ENCODE results near the gene SLC25A4. TPM values are rescaled to one million over a fixed set of nuclear protein-coding genes. Genes with fewer than 3 reads are reported as not detected.

The SLC25A4 gene
- total RNA-seq (2012; rRNA removed) (16.0 and 21.9 TPM in 2 replicates), polyA plus RNA-seq (2012; rRNA removed) (19.9 and 21.6 TPM in 2 replicates), Bru-seq, nascent RNA (percentile 53 among the genes with signal in this experiment), BruChase-seq, experiment 1, labeled RNA remaining after a 6-hour chase (percentile 46 among the genes with signal in this experiment), BruChase-seq, experiment 2, labeled RNA remaining after a 2-hour chase (percentile 40 among the genes with signal in this experiment)
- polyA plus RNA-seq (2012; cell fraction: cytosol; rRNA removed), result 11.0 and 18.4 TPM in 2 replicates
- polyA plus RNA-seq (2012; cell fraction: nucleus; rRNA removed; ENCODE audit: low replicate concordance), result 27.6 and 29.2 TPM in 2 replicates
- long read RNA-seq, full-length matches to known transcripts, result 98 of 109 reads
- long read RNA-seq, partial matches to known transcripts, result 2 of 109 reads
- long read RNA-seq, other reads (novel, unspliced or antisense), result 9 of 109 reads

DNA sequence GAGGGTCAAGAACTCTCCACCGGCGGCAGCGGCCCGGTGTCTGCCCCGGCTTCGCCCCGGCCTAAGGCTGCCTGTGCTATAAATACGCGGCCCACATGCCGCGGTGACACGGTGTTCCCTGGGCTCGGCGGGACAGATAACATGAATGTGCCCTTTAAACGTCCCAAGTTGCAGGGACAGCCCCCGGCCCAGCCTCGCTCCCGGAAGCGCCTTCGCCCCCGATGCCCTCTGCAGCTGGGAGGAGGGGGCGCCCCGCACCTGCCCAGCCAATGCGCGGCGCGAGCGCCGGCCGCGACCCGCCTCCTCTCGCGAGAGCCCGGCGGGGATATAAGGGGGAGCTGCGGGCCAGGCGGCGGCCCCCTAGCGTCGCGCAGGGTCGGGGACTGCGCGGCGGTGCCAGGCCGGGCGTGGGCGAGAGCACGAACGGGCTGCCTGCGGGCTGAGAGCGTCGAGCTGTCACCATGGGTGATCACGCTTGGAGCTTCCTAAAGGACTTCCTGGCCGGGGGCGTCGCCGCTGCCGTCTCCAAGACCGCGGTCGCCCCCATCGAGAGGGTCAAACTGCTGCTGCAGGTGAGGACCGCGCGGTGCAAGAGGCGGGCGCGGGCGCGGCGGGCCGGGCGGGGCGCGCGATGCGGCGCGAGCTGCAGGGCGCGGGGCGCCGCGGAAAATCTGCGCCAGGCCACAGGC is at the start of gene SLC25A4:
Gene SLC25A4 (plus strand): TSS at position 355 of the 689 bp plus-strand sequence. CDS start 107 bp downstream, at position 462.
- Histone ChIP-seq H3K23ac (ENCODE audit: low read depth, low read length) (0 out of 2 replicates have a peak within 1 kb of the TSS, but pooled peaks have one; percentile 64), H3K9me3 (ENCODE audit: control insufficient read depth, insufficient read depth, low read length) (no peaks in the 10 kb centered on the region), H3K9me1 (ENCODE audit: insufficient read depth, low read length) (no peaks in the 10 kb centered on the region), H2BK5ac (ENCODE audit: low read depth, low read length, poor library complexity, severe bottlenecking) (no peak within 1 kb of the TSS), H3K4ac (ENCODE audit: low read depth, low read length) (peak within 1 kb of the TSS; percentile 59; the same call in 1 of the 2 replicates), H4K5ac (ENCODE audit: low read depth, low read length) (no peak within 1 kb of the TSS; the same call in 1 of the 2 replicates), H2BK15ac (ENCODE audit: low read depth, low read length) (no peak within 1 kb of the TSS), H4K20me1 (ENCODE audit: insufficient read depth, low read length) (no peaks in the 10 kb centered on the region; the same call in 1 of the 2 replicates), H3K79me1 (ENCODE audit: low read depth in 1 of 2, low read length in 2 of 2) (peaks cover 0 to 15% of the 10 kb centered on the region in 2 experiments; a peak in 3 of 4 replicates), H3K4me3 (ENCODE audit: insufficient read depth, low read depth, low read length) (peak within 1 kb of the TSS; percentile 81), H2AK5ac (ENCODE audit: low read depth, low read length) (0 out of 2 replicates have a peak within 1 kb of the TSS, but pooled peaks have one; percentile 54), H3K56ac (ENCODE audit: extremely low read depth, insufficient read depth, low read length) (no peak within 1 kb of the TSS; the same call in 1 of the 2 replicates), H3K4me2 (ENCODE audit: low read depth, low read length) (peak within 1 kb of the TSS; percentile 99), H2AFZ (replicated peaks; ENCODE audit: low read length, poor library complexity) (peak within 1 kb of the TSS; percentile 99), H3K4me1 (ENCODE audit: control insufficient read depth, insufficient read depth, low read length) (no peaks in the 10 kb centered on the region; the same call in 1 of the 2 replicates), H3K27ac (ENCODE audit: insufficient read depth, low read length) (no peak within 1 kb of the TSS; the same call in 1 of the 2 replicates), H3K9ac (ENCODE audit: low read depth, low read length) (peak within 1 kb of the TSS; percentile 76), H4K91ac (ENCODE audit: insufficient read depth, low read depth, low read length) (no peak within 1 kb of the TSS), H2BK20ac (ENCODE audit: low read depth, low read length) (no peak within 1 kb of the TSS), H3K18ac (ENCODE audit: low read depth, low read length) (no peak within 1 kb of the TSS), H3K27me3 (ENCODE audit: control insufficient read depth, insufficient read depth, low read length) (peaks cover 5% of the 10 kb centered on the region), H3K14ac (replicated peaks; ENCODE audit: low read depth, low read length) (peak within 1 kb of the TSS; percentile 83; the same call in 1 of the 2 replicates), H3K36me3 (ENCODE audit: control insufficient read depth, insufficient read depth, low read length) (peaks cover 2% of the 10 kb centered on the region; the same call in 1 of the 2 replicates), H4K8ac (ENCODE audit: low read depth in 2 of 2, low read length in 2 of 2) (peak within 1 kb of the TSS; percentile 73 to 83), H2AK9ac (replicated peaks; ENCODE audit: low read depth, low read length, poor library complexity) (peak within 1 kb of the TSS; percentile 91), H2BK120ac (ENCODE audit: low read depth, low read length) (peak within 1 kb of the TSS; percentile 46; the same call in 1 of the 2 replicates)
- peak; percentile 37; the same call in 1 of the 2 replicates for TF ChIP-seq MXI1 (IDR thresholded peaks at IDR 0.05; ENCODE audit: borderline replicate concordance, low read depth, low read length)
- TF ChIP-seq MAFK (IDR thresholded peaks at IDR 0.05; ENCODE audit: low read depth, low read length), result no peak
- no peak for TF ChIP-seq ELK1 (IDR thresholded peaks at IDR 0.05; ENCODE audit: borderline replicate concordance, low read depth, low read length)
- peak; percentile 77 for TF ChIP-seq RCOR1 (IDR thresholded peaks at IDR 0.05; ENCODE audit: insufficient replicate concordance, low read length)
- TF ChIP-seq, protein P1, sequence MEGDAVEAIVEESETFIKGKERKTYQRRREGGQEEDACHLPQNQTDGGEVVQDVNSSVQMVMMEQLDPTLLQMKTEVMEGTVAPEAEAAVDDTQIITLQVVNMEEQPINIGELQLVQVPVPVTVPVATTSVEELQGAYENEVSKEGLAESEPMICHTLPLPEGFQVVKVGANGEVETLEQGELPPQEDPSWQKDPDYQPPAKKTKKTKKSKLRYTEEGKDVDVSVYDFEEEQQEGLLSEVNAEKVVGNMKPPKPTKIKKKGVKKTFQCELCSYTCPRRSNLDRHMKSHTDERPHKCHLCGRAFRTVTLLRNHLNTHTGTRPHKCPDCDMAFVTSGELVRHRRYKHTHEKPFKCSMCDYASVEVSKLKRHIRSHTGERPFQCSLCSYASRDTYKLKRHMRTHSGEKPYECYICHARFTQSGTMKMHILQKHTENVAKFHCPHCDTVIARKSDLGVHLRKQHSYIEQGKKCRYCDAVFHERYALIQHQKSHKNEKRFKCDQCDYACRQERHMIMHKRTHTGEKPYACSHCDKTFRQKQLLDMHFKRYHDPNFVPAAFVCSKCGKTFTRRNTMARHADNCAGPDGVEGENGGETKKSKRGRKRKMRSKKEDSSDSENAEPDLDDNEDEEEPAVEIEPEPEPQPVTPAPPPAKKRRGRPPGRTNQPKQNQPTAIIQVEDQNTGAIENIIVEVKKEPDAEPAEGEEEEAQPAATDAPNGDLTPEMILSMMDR (conservative IDR thresholded peaks at IDR 0.05; ENCODE audit: low read depth, low read length), result peak; percentile 53
- TF ChIP-seq BHLHE40 (IDR thresholded peaks at IDR 0.05; ENCODE audit: low read depth, low read length), result no peak
- TF ChIP-seq MAZ (IDR thresholded peaks at IDR 0.05; ENCODE audit: borderline replicate concordance, low read depth, low read length), result peak; percentile 80; the same call in 1 of the 2 replicates
- no peak for TF ChIP-seq CEBPB (IDR thresholded peaks at IDR 0.05; ENCODE audit: low read depth, low read length)
- peak; percentile 92 for TF ChIP-seq POLR2A (IDR thresholded peaks at IDR 0.05; ENCODE audit: low read depth, low read length)
- no peak for TF ChIP-seq RFX5 (IDR thresholded peaks at IDR 0.05; ENCODE audit: low read depth, low read length)
- ChIA-PET POLR2A (ENCODE audit: unreplicated experiment) (interaction anchor here (0.6 kb wide), 1 partner anchor 19 kb away, joined by 6 read pairs; no protein-coding TSS in a partner anchor), CTCF (interaction anchor here (0.6 to 1.7 kb wide), 4 partner anchors 9 to 54 kb away, joined by 3 to 7 read pairs (median 4); no protein-coding TSS in a partner anchor)
- intact Hi-C loops (cut with micrococcal nuclease) (loop anchor here (2.0 to 10.0 kb wide), 4 partner anchors 40 to 899 kb away; no protein-coding TSS in a partner anchor), in situ Hi-C loops (cut with MboI; ENCODE audit: low sequenced_read_pairs) (no loop called here), dilution Hi-C loops (cut with HindIII; ENCODE audit: low sequenced_read_pairs, unreplicated experiment) (no loop called here)
- WGBS, 2 experiments (ENCODE audit: extremely low coverage in 2 of 2, insufficient read length in 1 of 2), result 2% methylated on average over 30 of the region's 87 CpGs; no CpG with 5 or more reads in 1 of the 2 experiments
- no TSS peak for BruUV-seq (replicated peaks)
- DNase-seq (peak; percentile 62), ATAC-seq (ENCODE audit: low read depth) (peak; percentile 98)

Data from IMR-90 (cell line).